Activated CD4-positive, CD25-positive, alpha-beta regulatory T cell treated with anti-CD3 and anti-CD28 coated beads, Interleukin-2, amount 50 U/mL, for 24 hours (primary cell): Measurements from ENCODE around the gene KLHL10.
"Not testable (repeated sequence)": the region's sequence is repeated elsewhere in the genome, so short reads cannot be mapped to it uniquely, and the experiment has no call there.

Source experiments
- ATAC-seq, 2 donors: fragments of 150-1000 bp; cut with Tn5 transposase; one replicate each; pipeline ENCODE4 v1.10.0; 2021; ENCODE audit warnings: mild to moderate bottlenecking in 1 of 2, moderate library complexity in 1 of 2

The KLHL10 gene

GRCh38 chr17:41860254-41860931 lies 22.8 kb downstream of the KLHL10 start:
- ATAC-seq, result no peak

- ATAC-seq, result peak; percentile 15 to 17
These were observed 25.6 kb downstream of the KLHL10 start for GRCh38 chr17:41863074-41863848.

- ATAC-seq, result no peak
These were observed 26.8 kb downstream of the KLHL10 start for GRCh38 chr17:41864498-41864835.

DNA sequence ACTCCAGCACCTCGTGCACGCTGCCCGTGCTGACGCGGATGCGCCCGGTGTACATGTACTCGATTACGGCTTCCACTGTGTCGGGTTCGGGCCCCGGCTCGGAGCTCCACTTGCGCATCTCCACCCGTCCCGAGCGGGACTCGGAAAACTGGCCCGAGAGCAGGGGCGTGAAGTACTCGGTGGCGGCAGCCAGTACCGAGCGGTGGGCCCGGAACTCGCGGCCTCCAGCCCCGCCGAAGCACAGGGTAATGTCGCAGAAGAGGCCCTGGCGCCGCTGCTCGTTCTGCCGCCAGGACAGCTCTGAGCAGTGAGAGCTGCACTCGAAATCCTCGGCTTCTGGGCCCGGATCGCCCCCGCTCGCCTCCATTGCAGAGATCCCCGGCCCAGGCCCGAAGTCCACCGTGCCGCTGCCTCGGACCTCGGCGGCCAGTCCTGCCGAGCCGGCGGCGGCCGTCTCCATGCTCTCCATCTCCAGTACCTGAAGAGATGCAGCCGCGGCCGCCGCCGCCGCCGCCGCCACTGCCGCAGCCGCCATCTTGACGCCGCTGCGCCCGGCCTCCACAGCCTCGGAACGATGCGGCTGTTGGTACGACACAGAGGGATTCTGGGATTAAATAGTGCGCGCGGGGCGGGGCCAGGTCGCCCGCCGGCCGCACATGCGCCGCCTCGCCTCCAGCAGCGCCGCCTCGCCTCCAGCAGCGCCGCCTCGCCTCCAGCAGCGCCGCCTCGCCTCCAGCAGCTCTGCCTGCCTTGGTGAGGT lies 27.4 kb downstream of the KLHL10 start, which contains the start of gene KLHL11:
Gene KLHL11, minus strand, starts transcription at position 588 of the 760 bp plus-strand sequence. Its CDS starts 53 bp downstream, at position 535.
- ATAC-seq, result peak; percentile 86 to 87

GRCh38 chr17:41865596-41865893 lies 27.9 kb downstream of the KLHL10 start:
- ATAC-seq, result no peak

- peak; percentile 4 to 9 for ATAC-seq
These were observed 30.9 kb downstream of the KLHL10 start for GRCh38 chr17:41868568-41868967.

DNA sequence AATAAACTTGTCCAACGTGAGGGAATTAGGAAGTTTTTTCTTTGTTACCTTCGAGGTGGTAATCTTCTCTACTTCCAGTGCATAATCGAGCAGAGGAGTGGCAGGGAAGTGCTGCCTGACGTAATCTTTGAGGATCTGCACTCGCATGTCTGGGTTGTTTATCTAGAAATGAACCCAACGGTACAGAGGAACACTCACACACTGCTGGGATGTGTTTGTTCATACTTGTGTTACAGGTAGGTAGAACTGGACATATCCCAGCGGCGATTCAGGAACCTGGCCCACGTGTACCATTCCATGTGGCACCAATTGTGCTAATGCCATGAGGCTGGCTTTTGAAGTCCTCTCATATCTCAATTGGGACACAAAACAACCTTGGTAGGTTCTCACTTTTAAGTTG lies 31.8 kb downstream of the KLHL10 start:
- ATAC-seq, result no peak

DNA sequence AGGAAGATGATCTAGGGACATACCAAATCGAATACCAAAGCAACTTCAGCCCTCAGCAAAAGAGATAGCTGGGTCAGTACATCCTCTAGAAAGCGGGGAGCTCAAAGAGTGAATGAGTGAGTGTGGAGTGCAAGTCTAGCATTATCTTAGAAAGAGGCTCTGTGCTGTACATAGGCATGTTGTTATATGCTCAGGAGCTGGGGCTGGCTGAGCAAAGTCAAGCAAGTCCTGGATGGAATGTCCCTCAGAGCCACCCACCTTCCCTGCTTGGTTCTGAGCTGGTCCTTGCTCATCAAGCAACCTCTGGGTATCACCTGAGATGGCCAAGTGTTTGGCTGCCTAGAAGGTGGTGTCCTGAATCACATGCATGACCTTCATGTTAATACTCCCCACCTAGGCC lies 32.5 kb downstream of the KLHL10 start:
- ATAC-seq, result no peak

DNA sequence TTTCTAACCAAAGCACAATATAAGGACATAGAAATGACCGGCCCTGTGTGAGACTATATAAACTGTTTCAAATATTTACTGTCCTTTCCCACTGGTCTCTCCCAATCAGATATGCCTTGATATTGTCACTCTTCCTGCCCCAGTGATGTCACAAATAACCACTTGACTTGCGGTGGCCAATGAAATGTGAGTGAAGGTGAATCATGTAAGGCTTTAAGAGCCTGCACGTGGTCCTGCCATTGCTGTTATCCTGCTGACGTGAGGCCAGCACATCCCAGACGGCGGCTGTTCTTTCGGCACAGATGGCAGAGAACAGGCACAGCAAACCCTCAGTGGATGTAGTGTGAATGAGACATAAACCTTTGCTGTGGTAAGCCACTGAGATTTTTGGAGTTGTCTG lies 33.0 kb downstream of the KLHL10 start:
- no peak for ATAC-seq

DNA sequence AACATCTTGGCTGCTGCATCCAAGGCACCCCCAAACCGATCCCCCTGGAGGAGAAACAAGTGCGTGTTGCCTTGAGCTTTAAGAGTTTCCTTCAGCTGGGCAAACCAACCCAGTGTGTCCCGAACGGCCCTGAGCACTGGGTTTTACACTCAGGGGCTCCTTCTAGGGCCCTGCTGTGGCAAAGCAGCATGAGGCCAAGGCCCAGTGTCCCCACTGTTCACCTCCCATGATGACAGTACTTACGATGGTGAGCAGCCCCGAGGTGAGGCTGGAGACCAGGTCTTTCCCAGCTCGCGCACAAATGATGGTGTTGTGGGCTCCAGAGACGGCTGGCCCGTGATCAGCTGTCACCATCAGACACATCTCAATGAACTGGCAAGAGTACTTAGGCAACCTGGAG lies 34.2 kb downstream of the KLHL10 start:
- no peak for ATAC-seq

- no peak for ATAC-seq
These were observed 36.1 kb downstream of the KLHL10 start for GRCh38 chr17:41873559-41874292.

DNA sequence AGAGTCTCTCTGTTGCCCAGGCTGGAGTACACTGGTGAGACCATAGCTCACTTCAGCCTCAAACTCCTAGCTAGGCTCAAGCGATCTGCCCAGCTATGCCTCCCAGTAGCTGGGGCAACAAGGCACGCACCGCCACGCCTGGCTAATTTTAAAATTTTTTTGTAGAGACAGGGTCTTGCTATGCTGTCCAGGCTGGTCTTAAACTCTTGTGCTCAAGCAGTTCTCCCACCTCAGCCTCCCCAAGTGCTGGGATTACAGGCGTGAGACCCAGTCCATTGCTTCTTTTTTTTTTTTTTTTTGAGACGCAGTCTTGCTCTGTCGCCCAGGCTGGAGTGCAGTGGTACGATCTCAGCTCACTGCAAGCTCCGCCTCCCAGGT lies 36.7 kb downstream of the KLHL10 start:
- not testable (repeated sequence) for ATAC-seq

GRCh38 chr17:41880130-41880529 lies 42.5 kb downstream of the KLHL10 start:
- no peak for ATAC-seq

DNA sequence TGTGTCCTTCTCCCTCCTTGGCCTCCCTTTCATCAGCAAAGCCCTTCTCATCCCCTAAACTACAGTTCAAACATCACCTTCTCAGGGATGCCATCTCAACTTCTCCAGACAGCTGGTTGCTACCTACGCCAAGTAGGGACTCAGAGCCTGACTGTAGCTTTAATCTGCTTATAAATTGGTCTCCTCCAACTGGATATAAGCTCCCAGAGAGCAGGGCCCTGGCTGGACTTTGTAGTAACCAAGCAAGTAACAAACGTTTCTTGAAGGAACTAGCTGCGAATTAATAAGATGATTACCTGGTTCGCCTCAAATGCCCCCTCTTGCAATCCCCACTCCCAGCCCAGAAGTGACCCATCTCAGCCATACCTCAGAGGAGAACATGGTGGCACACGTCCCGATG lies 45.1 kb downstream of the KLHL10 start:
- ATAC-seq, result no peak

DNA sequence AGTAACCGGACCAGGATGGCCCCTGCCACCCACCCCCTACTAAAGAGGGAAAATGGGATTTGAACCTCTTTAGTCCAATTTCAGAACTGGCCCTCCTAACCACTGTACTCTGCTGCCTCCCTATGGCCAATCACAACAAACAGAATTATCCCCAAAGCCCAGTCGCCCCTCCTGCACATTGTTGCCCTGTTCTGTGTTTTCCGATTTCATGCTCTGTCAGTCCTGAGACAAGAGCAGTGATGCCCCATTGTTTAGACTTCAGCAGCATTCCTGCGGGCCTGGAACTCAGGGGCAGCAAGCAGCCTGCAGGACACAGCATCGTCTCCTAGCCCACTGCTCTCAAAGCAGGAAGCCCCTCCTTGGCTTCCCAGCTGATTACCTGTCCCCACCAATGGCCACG lies 48.1 kb downstream of the KLHL10 start:
- ATAC-seq, result no peak

- ATAC-seq, result no peak
These were observed 50.8 kb downstream of the KLHL10 start for GRCh38 chr17:41888332-41888965.

- ATAC-seq, result no peak
These were observed 53.8 kb downstream of the KLHL10 start for GRCh38 chr17:41891135-41892020.

- no peak for ATAC-seq
These were observed 54.4 kb downstream of the KLHL10 start for GRCh38 chr17:41892021-41892376.

GRCh38 chr17:41893384-41893783 lies 55.8 kb downstream of the KLHL10 start:
- no peak for ATAC-seq

DNA sequence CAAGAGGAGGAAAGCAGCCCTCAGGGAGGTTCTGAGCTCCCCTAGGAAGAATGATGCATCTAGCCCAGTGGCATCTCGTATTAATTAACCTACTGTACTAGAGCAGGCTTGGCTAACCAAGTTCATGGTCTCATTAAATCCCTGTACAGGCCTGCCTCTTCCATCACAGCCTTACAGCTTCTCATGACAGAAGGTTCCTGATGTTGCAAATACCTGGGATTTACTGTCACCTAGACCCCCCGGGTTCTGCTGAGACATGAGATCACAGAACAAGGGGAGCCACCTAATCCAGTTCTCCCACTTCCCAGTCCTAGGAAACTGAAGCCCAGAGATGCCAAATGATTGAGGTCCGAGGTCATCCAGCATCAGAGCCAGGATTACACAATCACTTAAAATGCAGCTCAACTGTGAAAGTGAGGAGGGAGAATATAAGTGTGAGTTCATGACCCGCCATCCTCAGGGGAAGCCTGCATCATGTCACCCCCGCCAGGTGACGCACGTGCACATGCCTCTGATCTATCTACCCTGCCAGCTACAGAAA lies 57.2 kb downstream of the KLHL10 start:
- no peak for ATAC-seq

DNA sequence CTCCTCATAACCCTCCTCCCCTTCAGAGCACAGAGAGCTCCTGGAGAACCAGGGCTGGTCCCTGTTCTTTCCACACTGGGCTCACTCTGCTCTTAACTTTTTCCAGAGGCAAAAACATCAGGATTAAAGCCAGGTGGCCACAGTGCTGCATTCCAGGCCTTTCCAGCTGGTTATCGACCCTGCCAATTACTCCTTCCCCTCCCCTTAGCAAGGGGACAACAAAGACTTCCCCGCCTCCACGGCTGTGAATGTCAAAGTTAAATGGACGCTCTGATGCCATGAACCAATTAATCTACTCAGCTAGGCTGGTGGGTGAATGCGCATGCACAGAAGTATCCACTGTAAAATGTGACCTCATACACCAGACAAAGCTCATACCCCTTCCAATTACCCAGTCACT lies 58.0 kb downstream of the KLHL10 start:
- no peak for ATAC-seq
